DOHH2 (cell line): ENCODE measurements around the gene SPOP.

Experiments used
- CTCF ChIP-seq: fragments of 200-600 bp; sonication (generic); IDR thresholded peaks from one replicate; pipeline ENCODE4 v1.5.1; 2014; ENCODE audit warnings: antibody characterized with exemption, mild to moderate bottlenecking, low read depth, low read length; ENCODE audit not compliant: poor library complexity, severe bottlenecking
- EZH2phosphoT487 ChIP-seq: fragments of 200-600 bp; sonication (generic); IDR thresholded peaks from 2 replicates; pipeline ENCODE4 v1.6.1; 2017; ENCODE audit warnings: borderline replicate concordance, mild to moderate bottlenecking, antibody characterized with exemption, low read length, moderate library complexity, mixed read lengths

GRCh38 chr17:49595328-49595727 is 82.6 kb downstream of the SPOP start:
- TF ChIP-seq CTCF (no peak), EZH2phosphoT487 (no peak)
